Stimulated activated CD8-positive, alpha-beta memory T cell treated with anti-CD3 and anti-CD28 coated beads, Interleukin-7, amount 100 ng/mL, for 1 hour (primary cell): ENCODE measurements around the gene PRKCE.

Source experiments
- DNase-seq, 2 donors: peaks; one replicate each; pipeline ENCODE4 v3.0.0-alpha.2; 2020; ENCODE audit warnings: low read depth in 2 of 2

The PRKCE gene

GRCh38 chr2:45935791-45936622 lies 284.5 kb downstream of the PRKCE start:
- no peak for DNase-seq

GRCh38 chr2:45936623-45936979 lies 285.1 kb downstream of the PRKCE start:
- DNase-seq: no peak

- no peak for DNase-seq
Observed at GRCh38 chr2:45937990-45938389, 286.5 kb downstream of the PRKCE start.

GRCh38 chr2:45938649-45939511 lies 287.4 kb downstream of the PRKCE start:
- DNase-seq: no peak

- DNase-seq: no peak
Observed at GRCh38 chr2:45941531-45942236, 290.2 kb downstream of the PRKCE start.

- no peak for DNase-seq
Observed at GRCh38 chr2:45942237-45942738, 290.8 kb downstream of the PRKCE start.

GRCh38 chr2:45943219-45944044 lies 292.0 kb downstream of the PRKCE start:
- DNase-seq: no peak

GRCh38 chr2:45944074-45944473 lies 292.6 kb downstream of the PRKCE start:
- no peak for DNase-seq

GRCh38 chr2:45945302-45945717 lies 293.8 kb downstream of the PRKCE start:
- no peak for DNase-seq

GRCh38 chr2:45946023-45946422 lies 294.5 kb downstream of the PRKCE start:
- no peak for DNase-seq

- no peak for DNase-seq
Observed at GRCh38 chr2:45950606-45951005, 299.1 kb downstream of the PRKCE start.

GRCh38 chr2:45951025-45951727 lies 299.7 kb downstream of the PRKCE start:
- no peak for DNase-seq

GRCh38 chr2:45952591-45952990 lies 301.1 kb downstream of the PRKCE start:
- no peak for DNase-seq

- DNase-seq: no peak
Observed at GRCh38 chr2:45953376-45954027, 302.0 kb downstream of the PRKCE start.

GRCh38 chr2:45954233-45954850 lies 302.9 kb downstream of the PRKCE start:
- DNase-seq: no peak

GRCh38 chr2:45957533-45958227 lies 306.2 kb downstream of the PRKCE start:
- no peak for DNase-seq

GRCh38 chr2:45960057-45960863 lies 308.8 kb downstream of the PRKCE start:
- no peak for DNase-seq
